Keratinocyte (primary cell): ENCODE data around the gene POU2F2. TPM values are rescaled to one million over a fixed set of nuclear protein-coding genes. Genes with fewer than 3 reads are reported as not detected.

Experiments used
- DNase-seq: peaks from one replicate; pipeline ENCODE4 v3.0.0-alpha.2; 2011; ENCODE audit warnings: low read depth, missing footprints, low spot score
- FAIRE-seq: peaks from 2 replicates; lab custom pipeline; 2011; peaks lifted over from hg19 to GRCh38; lab: Jason Lieb, UNC
- H2AFZ ChIP-seq: 2 replicates; pipeline ENCODE4 v1.6.0; 2012; ENCODE audit warnings: low read length, control low read depth, inconsistent platforms; ENCODE audit not compliant: control insufficient read depth
- H3K27ac ChIP-seq: 2 replicates; pipeline ENCODE4 v1.5.1; 2011; ENCODE audit warnings: low read length; ENCODE audit not compliant: control insufficient read depth, insufficient read depth
- H3K27me3 ChIP-seq: 3 replicates; pipeline ENCODE4 v1.6.0; 2011; ENCODE audit warnings: low read length; ENCODE audit not compliant: control insufficient read depth, insufficient read depth; ENCODE audit errors: extremely low read depth
- H3K36me3 ChIP-seq, 2 experiments: 2 replicates in 1 of 2; 3 replicates in 1 of 2; pipeline ENCODE4 v1.5.1; 2011; ENCODE audit warnings: low read length in 2 of 2, mild to moderate bottlenecking in 1 of 2; ENCODE audit not compliant: control insufficient read depth in 2 of 2, insufficient read depth in 2 of 2; ENCODE audit errors: extremely low read depth in 1 of 2
- H3K4me1 ChIP-seq: 3 replicates; pipeline ENCODE4 v1.5.1; 2011; ENCODE audit warnings: low read length; ENCODE audit not compliant: control insufficient read depth, insufficient read depth; ENCODE audit errors: extremely low read depth
- H3K4me2 ChIP-seq: 3 replicates; pipeline ENCODE4 v1.6.0; 2011; ENCODE audit warnings: low read depth, low read length; ENCODE audit not compliant: control insufficient read depth, insufficient read depth; ENCODE audit errors: extremely low read depth
- H3K4me3 ChIP-seq, 3 experiments: fragments of 200-600 bp in 1 of 3; sonication (generic) in 1 of 3; 2 replicates in 2 of 3; 3 replicates in 1 of 3; pipeline ENCODE4 v1.5.1; 2011 to 2016; ENCODE audit warnings: low read length in 3 of 3, mild to moderate bottlenecking in 3 of 3, control low read depth in 2 of 3, inconsistent platforms in 1 of 3, low read depth in 1 of 3, mixed read lengths in 1 of 3, mixed run types in 1 of 3, moderate library complexity in 1 of 3; ENCODE audit not compliant: control insufficient read depth in 2 of 3, insufficient read depth in 2 of 3; ENCODE audit errors: extremely low read depth in 1 of 3
- H3K79me2 ChIP-seq: 2 replicates; pipeline ENCODE4 v1.6.0; 2012; ENCODE audit warnings: low read length; ENCODE audit not compliant: control insufficient read depth, insufficient read depth
- H3K9ac ChIP-seq: 3 replicates; pipeline ENCODE4 v1.6.0; 2011; ENCODE audit warnings: low read length; ENCODE audit not compliant: control insufficient read depth, insufficient read depth; ENCODE audit errors: extremely low read depth
- H3K9me1 ChIP-seq: 3 replicates; pipeline ENCODE4 v1.6.0; 2011; ENCODE audit warnings: low read length; ENCODE audit not compliant: control insufficient read depth, insufficient read depth; ENCODE audit errors: extremely low read depth
- H3K9me3 ChIP-seq: 2 replicates; pipeline ENCODE4 v1.5.1; 2012; ENCODE audit warnings: low read depth, low read length; ENCODE audit not compliant: control insufficient read depth
- H4K20me1 ChIP-seq: 3 replicates; pipeline ENCODE4 v1.6.0; 2011; ENCODE audit warnings: low read length; ENCODE audit not compliant: control insufficient read depth, insufficient read depth; ENCODE audit errors: extremely low read depth
- EZH2 ChIP-seq: IDR thresholded peaks from one replicate; pipeline ENCODE4 v1.6.1; 2012; ENCODE audit warnings: inconsistent platforms, mild to moderate bottlenecking, low read length, moderate library complexity
- dilution Hi-C: fragments of 300-500 bp; cut with MboI; formaldehyde crosslinking; loops from one replicate; pipeline ENCODE4 v1.7.0; 2020; ENCODE audit warnings: low sequenced_read_pairs; ENCODE audit not compliant: extremely low pct_ligation_motif_present
- polyA minus RNA-seq, 3 experiments: library from RNA; depleted of rRNA, polyadenylated mRNA; stranded (reverse); fragments of >200 nt; gene quantifications; 1 replicate in 1 of 3; 2 replicates in 1 of 3; 3 replicates in 1 of 3; pipeline ENCODE4 v1.2.3, GENCODE V29; 2011
- polyA plus RNA-seq, 5 experiments: library from polyadenylated mRNA; depleted of rRNA in 3 of 5; stranded (reverse) in 3 of 5; stranded (forward) in 1 of 5; unstranded in 1 of 5; fragments of >200 nt; gene quantifications; 1 replicate in 1 of 5; 2 replicates in 3 of 5; 3 replicates in 1 of 5; pipeline versions ENCODE4 v1.2.1 to v1.2.3, GENCODE V29; 2011 to 2012; ENCODE audit warnings: missing spikeins in 2 of 5, low read depth in 1 of 5, low replicate concordance in 1 of 5
- TF ChIP-seq, protein P1 (sequence below), 3 experiments: IDR thresholded peaks in 1 of 3; conservative IDR thresholded peaks in 1 of 3; optimal IDR thresholded peaks in 1 of 3; 2 replicates in 2 of 3; 3 replicates in 1 of 3; pipeline versions ENCODE3 to v1.5.1; 2011; ENCODE audit warnings: low read length in 3 of 3, mild to moderate bottlenecking in 3 of 3, moderate library complexity in 2 of 3, control low read depth in 1 of 3, inconsistent platforms in 1 of 3; ENCODE audit not compliant: insufficient read depth in 2 of 3; ENCODE audit errors: extremely low read depth in 1 of 3

The POU2F2 gene
- polyA plus RNA-seq (7.0 to 9.6 TPM (median 7.1 TPM) in 3 replicates), polyA minus RNA-seq (3.4 to 4.3 TPM (median 3.4 TPM) in 3 replicates)
- 1.2 TPM for polyA plus RNA-seq (2011; ENCODE audit: low read depth)
- 4.2 and 6.7 TPM in 2 replicates for polyA plus RNA-seq (2011; cell fraction: cytosol; rRNA removed)
- 22.1 and 33.4 TPM in 2 replicates for polyA plus RNA-seq (2011; cell fraction: nucleus; rRNA removed)
- polyA plus RNA-seq (2012; ENCODE audit: low replicate concordance): 3.1 and 15.9 TPM in 2 replicates
- 4.2 TPM for polyA minus RNA-seq (2011; cell fraction: cytosol; rRNA and poly(A)+ RNA removed)
- 8.4 and 10.5 TPM in 2 replicates for polyA minus RNA-seq (2011; cell fraction: nucleus; rRNA and poly(A)+ RNA removed)

- peak within 1 kb of the TSS; percentile 33 for H3K9ac ChIP-seq
- peaks cover 14% of the 10 kb centered on the region for H3K79me2 ChIP-seq
- peaks cover 28% of the 10 kb centered on the region for H3K4me1 ChIP-seq
- no peaks in the 10 kb centered on the region for H3K36me3 ChIP-seq
- H3K9me3 ChIP-seq: no peaks in the 10 kb centered on the region
- peak within 1 kb of the TSS; percentile 17 to 59 (median 57) for H3K4me3 ChIP-seq
- dilution Hi-C loops: no loop called here
- TF ChIP-seq EZH2: no peak
- TF ChIP-seq, protein P1, sequence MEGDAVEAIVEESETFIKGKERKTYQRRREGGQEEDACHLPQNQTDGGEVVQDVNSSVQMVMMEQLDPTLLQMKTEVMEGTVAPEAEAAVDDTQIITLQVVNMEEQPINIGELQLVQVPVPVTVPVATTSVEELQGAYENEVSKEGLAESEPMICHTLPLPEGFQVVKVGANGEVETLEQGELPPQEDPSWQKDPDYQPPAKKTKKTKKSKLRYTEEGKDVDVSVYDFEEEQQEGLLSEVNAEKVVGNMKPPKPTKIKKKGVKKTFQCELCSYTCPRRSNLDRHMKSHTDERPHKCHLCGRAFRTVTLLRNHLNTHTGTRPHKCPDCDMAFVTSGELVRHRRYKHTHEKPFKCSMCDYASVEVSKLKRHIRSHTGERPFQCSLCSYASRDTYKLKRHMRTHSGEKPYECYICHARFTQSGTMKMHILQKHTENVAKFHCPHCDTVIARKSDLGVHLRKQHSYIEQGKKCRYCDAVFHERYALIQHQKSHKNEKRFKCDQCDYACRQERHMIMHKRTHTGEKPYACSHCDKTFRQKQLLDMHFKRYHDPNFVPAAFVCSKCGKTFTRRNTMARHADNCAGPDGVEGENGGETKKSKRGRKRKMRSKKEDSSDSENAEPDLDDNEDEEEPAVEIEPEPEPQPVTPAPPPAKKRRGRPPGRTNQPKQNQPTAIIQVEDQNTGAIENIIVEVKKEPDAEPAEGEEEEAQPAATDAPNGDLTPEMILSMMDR (optimal IDR thresholded peaks at IDR 0.05 in 1 of 3, IDR thresholded peaks at IDR 0.05 in 1 of 3, conservative IDR thresholded peaks at IDR 0.05 in 1 of 3; ENCODE audit: extremely low read depth in 1 of 3, insufficient read depth in 2 of 3, low read length in 3 of 3): no peak
- H2AFZ ChIP-seq: peak within 1 kb of the TSS; percentile 59
- H3K27ac ChIP-seq: peak within 1 kb of the TSS; percentile 8
- no peaks in the 10 kb centered on the region for H3K27me3 ChIP-seq
- DNase-seq (no peak), FAIRE-seq (no peak)
- no peaks in the 10 kb centered on the region for H4K20me1 ChIP-seq
- peak within 1 kb of the TSS; percentile 73 for H3K4me2 ChIP-seq
- no peaks in the 10 kb centered on the region for H3K9me1 ChIP-seq
Measured at GRCh38 chr19:42132030-42132628, at the start of gene POU2F2. Gene POU2F2, minus strand, starts transcription at chr19:42132446. Its CDS starts 35 bp downstream, at chr19:42132411.

DNA sequence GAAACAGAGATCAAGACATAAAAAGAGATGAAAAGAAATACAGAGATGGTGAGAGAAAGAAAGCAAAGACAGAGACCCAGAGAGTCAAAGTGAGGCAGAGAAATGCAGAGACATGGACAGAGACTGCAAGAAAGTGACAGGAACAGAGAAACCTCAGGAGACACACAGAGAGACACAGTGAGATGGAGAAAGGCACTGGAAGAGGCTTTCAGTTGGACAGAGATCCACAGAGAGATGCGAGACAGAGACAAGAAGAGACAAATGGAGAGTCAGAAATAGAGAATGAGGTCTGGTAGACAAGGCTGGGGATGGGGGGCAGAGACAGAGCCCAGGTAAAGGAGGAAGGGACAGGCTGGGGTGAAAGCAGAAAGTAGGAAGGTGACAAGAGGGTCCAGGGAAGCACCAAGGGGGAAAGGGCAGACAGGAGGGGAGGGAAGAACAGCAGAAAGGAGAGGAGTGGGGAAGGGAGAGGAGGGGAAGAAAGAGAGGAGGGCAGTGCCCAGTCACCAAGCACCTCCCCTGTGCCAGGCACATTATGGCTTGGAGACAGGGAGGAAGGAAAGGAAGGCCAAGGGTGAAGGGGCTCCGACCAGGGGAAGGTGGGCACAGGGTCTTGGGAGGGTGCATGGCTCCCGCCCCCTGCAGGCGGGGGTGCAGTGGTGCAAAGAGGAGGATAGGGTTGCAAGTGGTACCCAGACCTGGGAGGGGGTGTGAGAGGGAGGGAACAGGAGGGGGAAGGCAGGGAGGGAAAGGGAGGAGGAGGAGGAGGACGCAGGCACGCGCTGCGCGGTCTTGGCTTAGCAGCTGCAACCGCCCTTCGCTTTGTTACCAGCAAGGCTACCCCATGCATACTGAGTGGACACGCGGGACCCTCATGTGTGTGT, 46.8 kb upstream of the POU2F2 start:
- peaks cover 49% of the 10 kb centered on the region for H3K27me3 ChIP-seq

More for the DNA sequence above, 46.8 kb upstream of the POU2F2 start:
- Histone ChIP-seq H3K9me3 (no peaks in the 10 kb centered on the region), H3K9me1 (no peaks in the 10 kb centered on the region), H2AFZ (no peak overlapping the region), H3K36me3 (no peaks in the 10 kb centered on the region), H3K9ac (no peak overlapping the region), H3K4me3 (no peak overlapping the region), H3K4me2 (no peak overlapping the region), H3K27ac (no peak overlapping the region), H3K79me2 (no peaks in the 10 kb centered on the region), H4K20me1 (no peaks in the 10 kb centered on the region), H3K4me1 (peaks cover 11% of the 10 kb centered on the region)
- no peak for DNase-seq
- dilution Hi-C loops: no loop called here
- TF ChIP-seq, protein P1 (optimal IDR thresholded peaks at IDR 0.05 in 1 of 3, IDR thresholded peaks at IDR 0.05 in 1 of 3, conservative IDR thresholded peaks at IDR 0.05 in 1 of 3; ENCODE audit: extremely low read depth in 1 of 3, insufficient read depth in 2 of 3, low read length in 3 of 3): peak; percentile 36 to 51 (median 42)
- no peak for TF ChIP-seq EZH2
- FAIRE-seq: peak; percentile 41
